ENCODE data around the gene SRP72. TPM values are rescaled to one million over a fixed set of nuclear protein-coding genes. Genes with fewer than 3 reads are reported as not detected.

Gene SRP72
- total and polyA plus RNA-seq, 2 of the 4 experiments (the other 2 are of a cell fraction), result 73.8 to 123 TPM

DNA sequence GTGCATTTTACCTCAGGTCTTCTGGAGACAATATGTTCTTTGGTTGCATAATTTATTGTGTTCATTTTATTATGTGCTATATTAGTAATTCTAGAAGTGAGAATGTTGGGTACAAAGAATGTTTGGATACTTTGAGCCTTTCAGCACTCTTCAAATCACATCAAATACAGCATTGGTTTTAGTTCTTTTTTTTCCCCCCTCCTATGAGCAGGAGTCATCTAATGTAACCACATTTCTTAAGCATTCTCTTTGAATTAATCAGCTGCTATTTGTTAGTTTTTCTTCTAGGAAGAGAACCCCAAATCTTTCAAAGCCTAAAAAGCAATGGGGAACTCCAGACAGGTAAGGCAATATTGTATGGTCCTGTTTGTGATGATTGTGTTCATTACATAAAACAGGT is 84.9 kb downstream of the SRP72 start:
- H3K4me1 ChIP-seq (ENCODE audit: control insufficient read depth, insufficient read depth, low read length), result no peaks in the 10 kb centered on the region
- H3K27ac ChIP-seq (ENCODE audit: insufficient read depth, low read length), result no peak overlapping the region
- no peak overlapping the region for H3K23ac ChIP-seq (ENCODE audit: low read depth, low read length)
- in situ Hi-C loops (cut with MboI; ENCODE audit: low sequenced_read_pairs), result no loop called here
- no peak overlapping the region for H2BK15ac ChIP-seq (ENCODE audit: low read depth, low read length)
- TF ChIP-seq BHLHE40 (IDR thresholded peaks at IDR 0.05; ENCODE audit: low read depth, low read length) (no peak), MXI1 (IDR thresholded peaks at IDR 0.05; ENCODE audit: borderline replicate concordance, low read depth, low read length) (no peak), POLR2A (IDR thresholded peaks at IDR 0.05; ENCODE audit: low read depth, low read length) (no peak), RCOR1 (IDR thresholded peaks at IDR 0.05; ENCODE audit: insufficient replicate concordance, low read length) (no peak), CHD1 (IDR thresholded peaks at IDR 0.05; ENCODE audit: low read depth, low read length) (no peak), NFE2L2 (IDR thresholded peaks at IDR 0.05; ENCODE audit: low read depth, low read length) (no peak), RAD21 (IDR thresholded peaks at IDR 0.05; ENCODE audit: low read length) (no peak), SMC3 (IDR thresholded peaks at IDR 0.05; ENCODE audit: low read depth, low read length) (no peak), CEBPB (IDR thresholded peaks at IDR 0.05; ENCODE audit: low read depth, low read length) (no peak), RFX5 (IDR thresholded peaks at IDR 0.05; ENCODE audit: low read depth, low read length) (no peak), FOS (IDR thresholded peaks at IDR 0.05; ENCODE audit: low read depth, low read length) (no peak), MAFK (IDR thresholded peaks at IDR 0.05; ENCODE audit: low read depth, low read length) (no peak), MAZ (IDR thresholded peaks at IDR 0.05; ENCODE audit: borderline replicate concordance, low read depth, low read length) (no peak)
- TF ChIP-seq, protein P1, sequence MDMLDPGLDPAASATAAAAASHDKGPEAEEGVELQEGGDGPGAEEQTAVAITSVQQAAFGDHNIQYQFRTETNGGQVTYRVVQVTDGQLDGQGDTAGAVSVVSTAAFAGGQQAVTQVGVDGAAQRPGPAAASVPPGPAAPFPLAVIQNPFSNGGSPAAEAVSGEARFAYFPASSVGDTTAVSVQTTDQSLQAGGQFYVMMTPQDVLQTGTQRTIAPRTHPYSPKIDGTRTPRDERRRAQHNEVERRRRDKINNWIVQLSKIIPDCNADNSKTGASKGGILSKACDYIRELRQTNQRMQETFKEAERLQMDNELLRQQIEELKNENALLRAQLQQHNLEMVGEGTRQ (IDR thresholded peaks at IDR 0.05; ENCODE audit: low read depth, low read length), result no peak
- TF ChIP-seq, protein P2, sequence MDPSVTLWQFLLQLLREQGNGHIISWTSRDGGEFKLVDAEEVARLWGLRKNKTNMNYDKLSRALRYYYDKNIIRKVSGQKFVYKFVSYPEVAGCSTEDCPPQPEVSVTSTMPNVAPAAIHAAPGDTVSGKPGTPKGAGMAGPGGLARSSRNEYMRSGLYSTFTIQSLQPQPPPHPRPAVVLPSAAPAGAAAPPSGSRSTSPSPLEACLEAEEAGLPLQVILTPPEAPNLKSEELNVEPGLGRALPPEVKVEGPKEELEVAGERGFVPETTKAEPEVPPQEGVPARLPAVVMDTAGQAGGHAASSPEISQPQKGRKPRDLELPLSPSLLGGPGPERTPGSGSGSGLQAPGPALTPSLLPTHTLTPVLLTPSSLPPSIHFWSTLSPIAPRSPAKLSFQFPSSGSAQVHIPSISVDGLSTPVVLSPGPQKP (IDR thresholded peaks at IDR 0.05; ENCODE audit: borderline replicate concordance, low read depth, low read length), result no peak
- TF ChIP-seq, protein P3, sequence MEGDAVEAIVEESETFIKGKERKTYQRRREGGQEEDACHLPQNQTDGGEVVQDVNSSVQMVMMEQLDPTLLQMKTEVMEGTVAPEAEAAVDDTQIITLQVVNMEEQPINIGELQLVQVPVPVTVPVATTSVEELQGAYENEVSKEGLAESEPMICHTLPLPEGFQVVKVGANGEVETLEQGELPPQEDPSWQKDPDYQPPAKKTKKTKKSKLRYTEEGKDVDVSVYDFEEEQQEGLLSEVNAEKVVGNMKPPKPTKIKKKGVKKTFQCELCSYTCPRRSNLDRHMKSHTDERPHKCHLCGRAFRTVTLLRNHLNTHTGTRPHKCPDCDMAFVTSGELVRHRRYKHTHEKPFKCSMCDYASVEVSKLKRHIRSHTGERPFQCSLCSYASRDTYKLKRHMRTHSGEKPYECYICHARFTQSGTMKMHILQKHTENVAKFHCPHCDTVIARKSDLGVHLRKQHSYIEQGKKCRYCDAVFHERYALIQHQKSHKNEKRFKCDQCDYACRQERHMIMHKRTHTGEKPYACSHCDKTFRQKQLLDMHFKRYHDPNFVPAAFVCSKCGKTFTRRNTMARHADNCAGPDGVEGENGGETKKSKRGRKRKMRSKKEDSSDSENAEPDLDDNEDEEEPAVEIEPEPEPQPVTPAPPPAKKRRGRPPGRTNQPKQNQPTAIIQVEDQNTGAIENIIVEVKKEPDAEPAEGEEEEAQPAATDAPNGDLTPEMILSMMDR (conservative IDR thresholded peaks at IDR 0.05; ENCODE audit: low read depth, low read length), result no peak
- no peaks in the 10 kb centered on the region for H3K9me3 ChIP-seq (ENCODE audit: control insufficient read depth, insufficient read depth, low read length)
- no peak overlapping the region for H2BK20ac ChIP-seq (ENCODE audit: low read depth, low read length)
- H4K8ac ChIP-seq (ENCODE audit: low read depth in 2 of 2, low read length in 2 of 2), result no peak overlapping the region
- H3K79me1 ChIP-seq (ENCODE audit: low read depth in 1 of 2, low read length in 2 of 2), result no peaks in the 10 kb centered on the region
- intact Hi-C loops (cut with micrococcal nuclease), result no loop called here
- no peaks in the 10 kb centered on the region for H4K20me1 ChIP-seq (ENCODE audit: insufficient read depth, low read length)
- no peaks in the 10 kb centered on the region for H3K36me3 ChIP-seq (ENCODE audit: control insufficient read depth, insufficient read depth, low read length)
- dilution Hi-C loops (cut with HindIII; ENCODE audit: low sequenced_read_pairs, unreplicated experiment), result no loop called here
- H2BK120ac ChIP-seq (ENCODE audit: low read depth, low read length), result no peak overlapping the region
- no peak overlapping the region for H3K4me2 ChIP-seq (ENCODE audit: low read depth, low read length)
- no peak overlapping the region for H4K5ac ChIP-seq (ENCODE audit: low read depth, low read length)
- no peak overlapping the region for H3K4me3 ChIP-seq (ENCODE audit: insufficient read depth, low read depth, low read length)
- ChIA-PET CTCF (no interaction called here), POLR2A (ENCODE audit: unreplicated experiment) (no interaction called here)
- H2AFZ ChIP-seq (replicated peaks; ENCODE audit: low read length, poor library complexity), result no peak overlapping the region
- DNase-seq (no peak), ATAC-seq (ENCODE audit: low read depth) (no peak; the same call in 1 of the 2 replicates)
- H3K9me1 ChIP-seq (ENCODE audit: insufficient read depth, low read length), result no peaks in the 10 kb centered on the region
- no peak overlapping the region for H2AK5ac ChIP-seq (ENCODE audit: low read depth, low read length)
- H3K9ac ChIP-seq (ENCODE audit: low read depth, low read length), result no peak overlapping the region
- no peak overlapping the region for H2AK9ac ChIP-seq (replicated peaks; ENCODE audit: low read depth, low read length, poor library complexity)
- H3K18ac ChIP-seq (ENCODE audit: low read depth, low read length), result no peak overlapping the region
- H3K14ac ChIP-seq (replicated peaks; ENCODE audit: low read depth, low read length), result no peak overlapping the region
- BruUV-seq (replicated peaks), result no TSS peak
- H2BK5ac ChIP-seq (ENCODE audit: low read depth, low read length, poor library complexity, severe bottlenecking), result no peak overlapping the region
- no peak overlapping the region for H3K56ac ChIP-seq (ENCODE audit: extremely low read depth, insufficient read depth, low read length)
- H3K27me3 ChIP-seq (ENCODE audit: control insufficient read depth, insufficient read depth, low read length), result no peaks in the 10 kb centered on the region
- H3K4ac ChIP-seq (ENCODE audit: low read depth, low read length), result no peak overlapping the region
- no peak overlapping the region for H4K91ac ChIP-seq (ENCODE audit: insufficient read depth, low read depth, low read length)

Data from IMR-90 (cell line).